SH-SY5Y (cell line): ENCODE measurements around the gene MYL2.

ENCODE experiments used
- GATA2 ChIP-seq: IDR thresholded peaks from 2 replicates; pipeline ENCODE4 v1.6.1; 2011; ENCODE audit warnings: mild to moderate bottlenecking, low read depth, low read length
- GATA3 ChIP-seq: IDR thresholded peaks from 2 replicates; pipeline ENCODE4 v1.6.1; 2011; ENCODE audit warnings: low read depth, mild to moderate bottlenecking, low read length, moderate library complexity

- TF ChIP-seq GATA2 (no peak), GATA3 (no peak)
Observed at GRCh38 chr12:110919720-110920119, 659 bp downstream of the MYL2 start.
